Esophagus squamous epithelium (tissue), 5 donors: ENCODE results near the gene ELFN2. TPM values are rescaled to one million over a fixed set of nuclear protein-coding genes. Genes with fewer than 3 reads are reported as not detected.

Source experiments
- DNase-seq: peaks from one replicate; lab custom pipeline; 2025; lab: John Stamatoyannopoulos, UW
- H3K27ac ChIP-seq, 4 donors: fragments of 200-600 bp; sonication (generic); one replicate each; pipeline ENCODE4 v1.5.1; 2016 to 2019; ENCODE audit warnings: mild to moderate bottlenecking in 1 of 4
- H3K27me3 ChIP-seq, 4 donors: fragments of 200-600 bp; sonication (generic); 1 replicate in 3 of 4; 2 replicates in 1 of 4; pipeline versions ENCODE4 v1.5.1 to v1.6.0; 2017 to 2021; ENCODE audit warnings: antibody characterized with exemption in 1 of 4
- H3K36me3 ChIP-seq, 3 donors: fragments of 200-600 bp; sonication (generic); one replicate each; pipeline ENCODE4 v1.5.1; 2016 to 2019
- H3K4me1 ChIP-seq, 3 donors: fragments of 200-600 bp; sonication (generic); one replicate each; pipeline ENCODE4 v1.5.1; 2017 to 2019
- H3K4me3 ChIP-seq, 4 donors: fragments of 200-600 bp; sonication (generic); 1 replicate in 3 of 4; 2 replicates in 1 of 4; pipeline ENCODE4 v1.5.1; 2016 to 2019; ENCODE audit warnings: mild to moderate bottlenecking in 2 of 4, moderate library complexity in 1 of 4
- H3K9me3 ChIP-seq, 3 donors: fragments of 200-600 bp; sonication (generic); one replicate each; pipeline ENCODE4 v1.5.1; 2016 to 2019
- POLR2A ChIP-seq, 4 donors: fragments of 450-650 bp; IDR thresholded peaks; one replicate each; pipeline ENCODE4 v1.6.1; 2017; ENCODE audit warnings: antibody characterized with exemption in 4 of 4, mild to moderate bottlenecking in 4 of 4, moderate library complexity in 3 of 4
- WGBS, 2 donors: methylation state at CpG; one replicate each; pipeline ENCODE4 v1.1.5; 2018; 5-methylcytosine and 5-hydroxymethylcytosine counted together
- intact Hi-C: fragments of 100-400 bp; cut with DNase I; formaldehyde crosslinking; loops from one replicate; pipeline ENCODE4 v1.15.0; 2022
- total RNA-seq, 4 donors: library from RNA; depleted of rRNA; stranded (reverse); fragments of >200 nt; gene quantifications; one replicate each; pipeline ENCODE4 v1.1.0, GENCODE V29; 2016
- TF ChIP-seq, protein P1 (sequence below), 6 experiments: fragments of 450-650 bp in 4 of 6; fragments of 200-600 bp in 2 of 6; sonication (generic) in 2 of 6; IDR thresholded peaks; one replicate each; pipeline ENCODE4 v1.5.1; 2016 to 2019; ENCODE audit warnings: antibody characterized with exemption in 6 of 6, mild to moderate bottlenecking in 4 of 6, moderate library complexity in 4 of 6
- donor health status: DM: yes; HTN: yes; CAD: no.

ELFN2 gene
- total RNA-seq, 4 donors from 2014 or later, result not detected

DNA sequence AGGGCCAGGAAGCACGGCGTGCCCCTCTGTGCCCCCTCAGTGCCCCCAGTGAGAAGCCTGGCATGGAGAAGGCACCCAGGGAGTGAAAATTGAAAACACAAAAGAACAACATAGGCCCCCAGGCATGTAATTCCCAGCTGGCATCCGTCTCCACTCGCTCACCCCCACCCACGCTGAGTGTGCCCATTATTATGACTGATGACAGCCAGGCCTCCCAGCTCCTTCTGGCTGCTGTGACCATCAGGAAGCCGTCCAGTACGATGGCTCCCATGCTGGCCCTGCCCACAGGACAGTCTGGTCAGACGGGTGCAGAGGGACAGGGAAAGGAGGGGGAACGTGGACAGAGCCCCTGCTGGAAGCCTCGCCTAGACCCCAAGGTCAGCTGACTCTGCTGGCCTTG, 30.1 kb downstream of the ELFN2 start:
- WGBS, 2 donors, result 58% methylated on average over 8 of the region's 10 CpGs; no CpG with 5 or more reads in 1 of the 2 donors
- Histone ChIP-seq H3K4me1 (peaks cover 0 to 7% (median 0%) of the 10 kb centered on the region in 3 donors), H3K27ac (no peak overlapping the region), H3K9me3 (no peaks in the 10 kb centered on the region), H3K4me3 (no peak overlapping the region), H3K36me3 (no peaks in the 10 kb centered on the region), H3K27me3 (peaks cover 0 to 62% (median 0%) of the 10 kb centered on the region in 4 donors)
- DNase-seq, result no peak
- intact Hi-C loops, result no loop called here
- TF ChIP-seq, protein P1, sequence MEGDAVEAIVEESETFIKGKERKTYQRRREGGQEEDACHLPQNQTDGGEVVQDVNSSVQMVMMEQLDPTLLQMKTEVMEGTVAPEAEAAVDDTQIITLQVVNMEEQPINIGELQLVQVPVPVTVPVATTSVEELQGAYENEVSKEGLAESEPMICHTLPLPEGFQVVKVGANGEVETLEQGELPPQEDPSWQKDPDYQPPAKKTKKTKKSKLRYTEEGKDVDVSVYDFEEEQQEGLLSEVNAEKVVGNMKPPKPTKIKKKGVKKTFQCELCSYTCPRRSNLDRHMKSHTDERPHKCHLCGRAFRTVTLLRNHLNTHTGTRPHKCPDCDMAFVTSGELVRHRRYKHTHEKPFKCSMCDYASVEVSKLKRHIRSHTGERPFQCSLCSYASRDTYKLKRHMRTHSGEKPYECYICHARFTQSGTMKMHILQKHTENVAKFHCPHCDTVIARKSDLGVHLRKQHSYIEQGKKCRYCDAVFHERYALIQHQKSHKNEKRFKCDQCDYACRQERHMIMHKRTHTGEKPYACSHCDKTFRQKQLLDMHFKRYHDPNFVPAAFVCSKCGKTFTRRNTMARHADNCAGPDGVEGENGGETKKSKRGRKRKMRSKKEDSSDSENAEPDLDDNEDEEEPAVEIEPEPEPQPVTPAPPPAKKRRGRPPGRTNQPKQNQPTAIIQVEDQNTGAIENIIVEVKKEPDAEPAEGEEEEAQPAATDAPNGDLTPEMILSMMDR (IDR thresholded peaks at IDR 0.05), result no peak
- TF ChIP-seq POLR2A (IDR thresholded peaks at IDR 0.05), result no peak

DNA sequence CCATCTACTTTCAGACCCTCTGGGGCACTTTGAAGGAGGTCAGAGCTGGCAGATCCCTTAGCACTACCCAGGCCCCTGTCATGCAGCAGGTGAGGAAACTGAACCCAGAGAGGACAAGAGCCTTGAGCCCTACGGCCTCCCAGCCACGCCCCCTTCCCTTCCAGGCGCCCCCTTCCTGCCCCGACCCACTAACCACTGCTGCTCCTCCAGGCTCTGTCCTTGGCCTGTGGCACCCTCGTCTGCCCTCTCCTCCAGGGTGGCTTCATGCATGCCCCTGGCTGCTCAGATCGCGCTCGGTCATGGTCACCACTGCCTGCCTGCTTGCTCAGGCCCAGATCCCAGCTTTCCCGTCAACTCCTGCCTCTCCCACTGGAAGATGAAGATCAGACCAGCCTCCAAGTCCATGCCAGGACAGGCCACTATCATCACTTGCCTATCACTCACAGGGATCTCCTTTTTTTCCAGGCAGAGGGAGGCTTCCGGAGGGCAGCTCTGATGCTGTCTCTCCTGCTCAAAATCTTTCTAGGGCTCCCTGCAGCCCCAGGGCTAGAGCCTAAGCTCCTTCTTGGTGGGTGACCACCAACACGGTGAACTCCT, 30.7 kb downstream of the ELFN2 start:
- Histone ChIP-seq H3K4me1 (peaks cover 0 to 7% (median 0%) of the 10 kb centered on the region in 3 donors), H3K4me3 (no peak overlapping the region), H3K36me3 (no peaks in the 10 kb centered on the region), H3K27ac (no peak overlapping the region), H3K9me3 (no peaks in the 10 kb centered on the region), H3K27me3 (peaks cover 0 to 62% (median 0%) of the 10 kb centered on the region in 4 donors)
- no peak for DNase-seq
- TF ChIP-seq POLR2A (IDR thresholded peaks at IDR 0.05), result no peak
- TF ChIP-seq, protein P1 (IDR thresholded peaks at IDR 0.05), result no peak
- intact Hi-C loops, result no loop called here
- 70% methylated on average over 7 to 9 of the region's 11 CpGs for WGBS, 2 donors

DNA sequence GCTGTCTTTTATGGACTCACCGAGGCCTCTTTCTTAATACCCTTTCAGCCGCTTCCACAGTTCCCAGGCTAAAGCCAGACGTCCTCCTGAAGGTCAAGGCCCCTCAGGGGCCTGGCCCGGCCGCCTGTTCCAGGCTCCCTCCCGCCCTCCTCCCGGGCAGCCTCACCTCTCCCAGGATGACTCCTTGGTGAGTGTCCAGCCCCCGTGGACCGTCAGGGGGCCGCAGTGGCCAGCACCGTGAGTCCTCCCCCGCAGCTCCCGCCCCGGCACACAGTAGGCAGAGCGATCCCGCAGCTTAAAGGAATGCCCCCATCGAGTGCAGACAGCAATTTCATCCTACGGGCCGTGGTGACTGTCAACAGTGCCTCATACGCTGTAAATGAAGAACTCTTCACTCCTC, 32.9 kb downstream of the ELFN2 start:
- no peak for DNase-seq
- H3K27ac ChIP-seq, result no peak overlapping the region
- intact Hi-C loops, result no loop called here
- no peaks in the 10 kb centered on the region for H3K36me3 ChIP-seq
- H3K9me3 ChIP-seq, result no peaks in the 10 kb centered on the region
- WGBS, 2 donors, result 55 to 76% methylated on average over 3 to 12 of the region's 20 CpGs
- peaks cover 0 to 57% (median 0%) of the 10 kb centered on the region in 4 donors for H3K27me3 ChIP-seq
- H3K4me1 ChIP-seq, result no peaks in the 10 kb centered on the region
- no peak for TF ChIP-seq POLR2A (IDR thresholded peaks at IDR 0.05)
- TF ChIP-seq, protein P1 (IDR thresholded peaks at IDR 0.05), result no peak
- H3K4me3 ChIP-seq, result no peak overlapping the region

DNA sequence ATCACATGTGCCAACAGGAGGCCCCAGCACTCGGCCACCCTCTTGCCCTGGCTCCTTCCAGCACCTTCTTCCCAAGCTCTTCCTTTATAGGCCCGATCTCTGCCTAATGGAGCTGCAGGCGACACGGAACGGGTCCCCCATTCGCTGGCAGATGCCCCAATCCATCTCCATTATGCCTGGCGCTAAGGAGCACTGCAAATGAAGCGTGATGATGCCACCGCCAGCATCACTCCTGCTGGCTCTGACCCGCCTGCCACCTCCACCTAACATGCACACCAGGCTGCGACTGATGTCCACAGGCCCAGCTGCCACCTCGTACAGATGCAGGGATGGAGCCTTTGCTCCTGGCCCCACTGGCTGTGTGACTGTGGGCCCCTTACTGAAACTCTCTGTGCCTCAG, 33.5 kb downstream of the ELFN2 start:
- Histone ChIP-seq H3K36me3 (no peaks in the 10 kb centered on the region), H3K27me3 (peaks cover 0 to 57% (median 0%) of the 10 kb centered on the region in 4 donors), H3K9me3 (no peaks in the 10 kb centered on the region), H3K4me3 (no peak overlapping the region), H3K27ac (no peak overlapping the region), H3K4me1 (no peaks in the 10 kb centered on the region)
- DNase-seq, result no peak
- no peak for TF ChIP-seq POLR2A (IDR thresholded peaks at IDR 0.05)
- TF ChIP-seq, protein P1 (IDR thresholded peaks at IDR 0.05), result no peak
- 72 to 87% methylated on average over 12 of the region's 12 CpGs for WGBS, 2 donors
- intact Hi-C loops, result no loop called here

DNA sequence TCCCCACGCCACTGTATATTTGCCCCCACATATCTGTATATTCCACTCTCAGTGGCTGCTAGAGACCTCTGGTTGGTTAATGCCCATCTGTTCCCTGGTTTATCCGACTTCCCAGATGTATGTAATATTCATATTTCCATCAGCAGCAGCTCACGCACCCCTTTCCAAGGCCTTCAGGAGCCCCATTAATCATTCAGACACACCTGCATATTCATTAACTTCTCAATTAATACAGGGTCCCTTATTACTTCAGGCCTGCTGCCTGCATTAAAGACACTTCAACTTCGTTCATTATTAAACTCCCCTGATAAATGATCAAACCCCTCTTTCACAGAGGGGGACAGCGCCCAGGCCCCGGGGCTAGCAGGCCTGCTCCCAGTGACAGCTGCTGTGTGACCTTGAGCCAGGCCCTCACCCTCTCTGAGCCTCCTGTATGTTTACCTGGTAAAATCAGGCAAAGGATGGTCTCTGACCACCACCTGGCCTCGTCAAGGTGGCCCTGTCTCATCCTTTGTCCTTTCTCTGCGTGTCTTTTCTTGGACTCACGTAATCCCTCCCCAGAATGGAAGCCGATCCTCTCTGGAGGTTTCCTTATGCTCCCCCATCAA, 34.5 kb downstream of the ELFN2 start:
- H3K36me3 ChIP-seq, result no peaks in the 10 kb centered on the region
- DNase-seq, result no peak
- H3K9me3 ChIP-seq, result no peaks in the 10 kb centered on the region
- H3K4me3 ChIP-seq, result no peak overlapping the region
- TF ChIP-seq, protein P1 (IDR thresholded peaks at IDR 0.05), result no peak
- no peak for TF ChIP-seq POLR2A (IDR thresholded peaks at IDR 0.05)
- peaks cover 0 to 57% (median 0%) of the 10 kb centered on the region in 4 donors for H3K27me3 ChIP-seq
- WGBS, 2 donors, result 75 to 85% methylated on average over 6 to 10 of the region's 10 CpGs
- H3K4me1 ChIP-seq, result no peaks in the 10 kb centered on the region
- no peak overlapping the region for H3K27ac ChIP-seq
- intact Hi-C loops, result no loop called here
